Gastrocnemius medialis (tissue), 4 donors: ENCODE measurements around the gene DISP2. TPM values are rescaled to one million over a fixed set of nuclear protein-coding genes. Genes with fewer than 3 reads are reported as not detected.

Source experiments
- ATAC-seq, 2 donors: fragments of 150-250 bp; one replicate each; pipeline ENCODE4 v1.9.1; 2016
- DNase-seq, 2 donors: peaks; one replicate each; pipeline ENCODE4 v3.0.0-alpha.2; 2019
- H3K27ac ChIP-seq, 4 donors: fragments of 200-600 bp; sonication (generic); 1 replicate in 1 of 4; 2 replicates in 3 of 4; pipeline ENCODE4 v1.5.1; 2016 to 2018; ENCODE audit warnings: mild to moderate bottlenecking in 2 of 4, moderate library complexity in 1 of 4
- H3K27me3 ChIP-seq, 3 donors: fragments of 200-600 bp; sonication (generic) in 2 of 3; 1 replicate in 1 of 3; 2 replicates in 2 of 3; pipeline versions ENCODE4 v1.5.1 to v1.6.0; 2016 to 2019; ENCODE audit warnings: mild to moderate bottlenecking in 1 of 3, moderate library complexity in 1 of 3
- H3K36me3 ChIP-seq, 2 donors: fragments of 200-600 bp; sonication (generic) in 1 of 2; one replicate each; pipeline ENCODE4 v1.5.1; 2017 to 2018
- H3K4me1 ChIP-seq, 2 donors: fragments of 200-600 bp; sonication (generic) in 1 of 2; one replicate each; pipeline ENCODE4 v1.5.1; 2016 to 2017; ENCODE audit warnings: mild to moderate bottlenecking in 2 of 2
- H3K4me3 ChIP-seq, 4 donors: fragments of 200-600 bp; sonication (generic) in 3 of 4; 1 replicate in 1 of 4; 2 replicates in 3 of 4; pipeline ENCODE4 v1.5.1; 2016 to 2019; ENCODE audit warnings: mild to moderate bottlenecking in 2 of 4
- H3K9me3 ChIP-seq, 3 donors: fragments of 200-600 bp; sonication (generic) in 2 of 3; 1 replicate in 1 of 3; 2 replicates in 2 of 3; pipeline ENCODE4 v1.5.1; 2016 to 2019
- POLR2A ChIP-seq, 2 donors: fragments of 450-650 bp; IDR thresholded peaks; one replicate each; pipeline ENCODE4 v1.6.1; 2017; ENCODE audit warnings: antibody characterized with exemption in 2 of 2, mild to moderate bottlenecking in 2 of 2, moderate library complexity in 2 of 2
- in situ Hi-C, 4 donors: fragments of 200-750 bp; cut with MboI; loops; one replicate each; pipeline versions ENCODE4 v1.15.0 to v1.8.0; 2017; ENCODE audit warnings: low sequenced_read_pairs in 4 of 4
- intact Hi-C: fragments of 100-400 bp; cut with DNase I; formaldehyde crosslinking; loops from one replicate; pipeline ENCODE4 v1.15.1; 2023; ENCODE audit warnings: low total_unique reads
- total RNA-seq, 4 donors: library from RNA; depleted of rRNA; stranded (reverse); fragments of >200 nt; gene quantifications; one replicate each; pipeline versions ENCODE4 v1.1.0 to v1.2.3, GENCODE V29; 2016
- TF ChIP-seq, protein P1 (sequence below), 5 experiments: fragments of 450-650 bp in 3 of 5; fragments of 200-600 bp in 2 of 5; sonication (generic) in 2 of 5; IDR thresholded peaks in 4 of 5; conservative IDR thresholded peaks in 1 of 5; 1 replicate in 4 of 5; 2 replicates in 1 of 5; pipeline ENCODE4 v1.5.1; 2016 to 2019; ENCODE audit warnings: antibody characterized with exemption in 5 of 5, mild to moderate bottlenecking in 3 of 5, moderate library complexity in 3 of 5

Gene DISP2
- total RNA-seq, 4 donors from 2014 or later, result 0.02 to 0.12 (median 0.06) TPM

- Histone ChIP-seq H3K4me1 (peaks cover 0 to 5% of the 10 kb centered on the region in 2 donors), H3K36me3 (no peaks in the 10 kb centered on the region), H3K9me3 (no peaks in the 10 kb centered on the region), H3K4me3 (no peak overlapping the region), H3K27ac (no peak overlapping the region), H3K27me3 (no peaks in the 10 kb centered on the region)
- TF ChIP-seq, protein P1, sequence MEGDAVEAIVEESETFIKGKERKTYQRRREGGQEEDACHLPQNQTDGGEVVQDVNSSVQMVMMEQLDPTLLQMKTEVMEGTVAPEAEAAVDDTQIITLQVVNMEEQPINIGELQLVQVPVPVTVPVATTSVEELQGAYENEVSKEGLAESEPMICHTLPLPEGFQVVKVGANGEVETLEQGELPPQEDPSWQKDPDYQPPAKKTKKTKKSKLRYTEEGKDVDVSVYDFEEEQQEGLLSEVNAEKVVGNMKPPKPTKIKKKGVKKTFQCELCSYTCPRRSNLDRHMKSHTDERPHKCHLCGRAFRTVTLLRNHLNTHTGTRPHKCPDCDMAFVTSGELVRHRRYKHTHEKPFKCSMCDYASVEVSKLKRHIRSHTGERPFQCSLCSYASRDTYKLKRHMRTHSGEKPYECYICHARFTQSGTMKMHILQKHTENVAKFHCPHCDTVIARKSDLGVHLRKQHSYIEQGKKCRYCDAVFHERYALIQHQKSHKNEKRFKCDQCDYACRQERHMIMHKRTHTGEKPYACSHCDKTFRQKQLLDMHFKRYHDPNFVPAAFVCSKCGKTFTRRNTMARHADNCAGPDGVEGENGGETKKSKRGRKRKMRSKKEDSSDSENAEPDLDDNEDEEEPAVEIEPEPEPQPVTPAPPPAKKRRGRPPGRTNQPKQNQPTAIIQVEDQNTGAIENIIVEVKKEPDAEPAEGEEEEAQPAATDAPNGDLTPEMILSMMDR (IDR thresholded peaks at IDR 0.05 in 4 of 5, conservative IDR thresholded peaks at IDR 0.05 in 1 of 5), result no peak
- no peak for TF ChIP-seq POLR2A (IDR thresholded peaks at IDR 0.05)
- intact Hi-C loops, result no loop called here
- no peak for DNase-seq
- in situ Hi-C loops, result loop anchor here in 3 of 4 donors (10.0 kb wide), 5 partner anchors 82 to 212 kb away; partner anchors contain the start of genes ANKRD63 (in 1 of the 3) and CCDC9B (in 1 of the 3)
- ATAC-seq, result no peak
These were observed 69.2 kb downstream of the DISP2 start for GRCh38 chr15:40427188-40427587.

GRCh38 chr15:40428185-40428584 is 70.2 kb downstream of the DISP2 start:
- in situ Hi-C loops, result loop anchor here in 3 of 4 donors (10.0 kb wide), 5 partner anchors 83 to 213 kb away; partner anchors contain the start of genes ANKRD63 (in 1 of the 3) and CCDC9B (in 1 of the 3)
- peaks cover 0 to 5% of the 10 kb centered on the region in 2 donors for H3K4me1 ChIP-seq
- intact Hi-C loops, result no loop called here

More at GRCh38 chr15:40428185-40428584, 70.2 kb downstream of the DISP2 start:
- ATAC-seq (no peak), DNase-seq (no peak)
- no peaks in the 10 kb centered on the region for H3K36me3 ChIP-seq
- TF ChIP-seq POLR2A (IDR thresholded peaks at IDR 0.05), result no peak
- TF ChIP-seq, protein P1 (IDR thresholded peaks at IDR 0.05 in 4 of 5, conservative IDR thresholded peaks at IDR 0.05 in 1 of 5), result no peak
- H3K27me3 ChIP-seq, result no peaks in the 10 kb centered on the region
- no peaks in the 10 kb centered on the region for H3K9me3 ChIP-seq
- H3K4me3 ChIP-seq, result no peak overlapping the region
- no peak overlapping the region for H3K27ac ChIP-seq

Other genes starting within 250 kb of the DISP2 start
- gene BMF, start 249.3 kb upstream of the DISP2 start, total RNA-seq, result 10 to 100 TPM in 1 of 4 donors, 1 to 10 TPM in 2, under 1 TPM in 1; 0.82 to 11.6 (median 3.2) TPM
- gene BUB1B, start 197.2 kb upstream of the DISP2 start, total RNA-seq, result 1 to 10 TPM in 1 of 4 donors, under 1 TPM in 1, not detected in 2; 0.51 to 1.8 TPM
- 1 to 10 TPM in 3 of 4 donors, not detected in 1; 1.4 to 2.2 (median 1.5) TPM for gene PAK6, start 119.2 kb upstream of the DISP2 start, total RNA-seq
- gene ANKRD63, start 75.2 kb upstream of the DISP2 start, total RNA-seq, result not detected
- 1 to 10 TPM in 2 of 4 donors, under 1 TPM in 1, not detected in 1; 0.72 to 2.0 (median 1.4) TPM for gene PLCB2, start 50.3 kb upstream of the DISP2 start, total RNA-seq
- 10 to 100 TPM; 17.2 to 28.1 (median 17.7) TPM for gene INAFM2, start 34.5 kb upstream of the DISP2 start, total RNA-seq
- 10 to 100 TPM; 14.4 to 55.1 (median 20.5) TPM for gene CCDC9B, start 17.3 kb upstream of the DISP2 start, total RNA-seq
- gene PHGR1, start 7.2 kb upstream of the DISP2 start, total RNA-seq, result 10 to 100 TPM in 1 of 4 donors, not detected in 3; 12.1 TPM
- gene KNSTRN, start 24.5 kb downstream of the DISP2 start, total RNA-seq, result 10 to 100 TPM; 10.8 to 30.9 (median 22.1) TPM
- 10 to 100 TPM; 27.4 to 34.1 (median 29.1) TPM for gene IVD, start 47.6 kb downstream of the DISP2 start, total RNA-seq
- gene BAHD1, start 82.7 kb downstream of the DISP2 start, total RNA-seq, result 10 to 100 TPM in 3 of 4 donors, 1 to 10 TPM in 1; 8.8 to 27.4 (median 13.5) TPM
- gene CHST14, start 112.8 kb downstream of the DISP2 start, total RNA-seq, result 1 to 10 TPM; 3.0 to 5.2 (median 3.9) TPM
- 10 to 100 TPM; 11.9 to 24.2 (median 17.2) TPM for gene CCDC32, start 206.8 kb downstream of the DISP2 start, total RNA-seq
- gene RPUSD2, start 211.1 kb downstream of the DISP2 start, total RNA-seq, result 1 to 10 TPM; 4.5 to 9.1 (median 6.5) TPM
- gene KNL1, start 236.0 kb downstream of the DISP2 start, total RNA-seq, result under 1 TPM in 3 of 4 donors, not detected in 1; 0.10 to 0.33 (median 0.33) TPM